Suprapubic skin (tissue), 4 donors: Measurements from ENCODE around the gene BDKRB2. TPM values are rescaled to one million over a fixed set of nuclear protein-coding genes. Genes with fewer than 3 reads are reported as not detected.

ENCODE experiments used
- DNase-seq, 2 donors: peaks; one replicate each; pipeline ENCODE4 v3.0.0-alpha.2; 2019; ENCODE audit warnings: low spot score in 2 of 2
- H3K27ac ChIP-seq: fragments of 200-600 bp; sonication (generic); one replicate; pipeline ENCODE4 v1.5.1; 2019
- H3K27me3 ChIP-seq: fragments of 200-600 bp; sonication (generic); one replicate; pipeline ENCODE4 v1.5.1; 2019
- H3K36me3 ChIP-seq: fragments of 200-600 bp; sonication (generic); one replicate; pipeline ENCODE4 v1.5.1; 2019
- H3K4me1 ChIP-seq: fragments of 200-600 bp; sonication (generic); one replicate; pipeline ENCODE4 v1.5.1; 2019
- H3K4me3 ChIP-seq: fragments of 200-600 bp; sonication (generic); one replicate; pipeline ENCODE4 v1.5.1; 2019; ENCODE audit warnings: mild to moderate bottlenecking
- H3K9me3 ChIP-seq: fragments of 200-600 bp; sonication (generic); one replicate; pipeline ENCODE4 v1.5.1; 2019
- EP300 ChIP-seq: sonication (generic); formaldehyde crosslinking; IDR thresholded peaks from one replicate; pipeline ENCODE4 v1.6.1; 2017; ENCODE audit warnings: antibody characterized with exemption
- POLR2A ChIP-seq, 2 donors: fragments of 450-650 bp; IDR thresholded peaks; one replicate each; pipeline ENCODE4 v1.6.1; 2017; ENCODE audit warnings: antibody characterized with exemption in 2 of 2, mild to moderate bottlenecking in 2 of 2, moderate library complexity in 2 of 2
- POLR2AphosphoS5 ChIP-seq, 3 donors: sonication (generic); formaldehyde crosslinking; IDR thresholded peaks; one replicate each; pipeline ENCODE4 v1.6.1; 2017; ENCODE audit warnings: antibody characterized with exemption in 3 of 3
- WGBS: methylation state at CpG from one replicate; pipeline ENCODE4 v1.1.5; 2018; 5-methylcytosine and 5-hydroxymethylcytosine counted together
- total RNA-seq, 4 donors: library from RNA; depleted of rRNA; stranded (reverse); fragments of >200 nt; gene quantifications; one replicate each; pipeline ENCODE4 v1.1.0, GENCODE V29; 2016
- TF ChIP-seq, protein P1 (sequence below), 2 donors: fragments of 200-600 bp in 1 of 2; fragments of 450-650 bp in 1 of 2; sonication (generic) in 1 of 2; IDR thresholded peaks; one replicate each; pipeline ENCODE4 v1.5.1; 2016 to 2019; ENCODE audit warnings: antibody characterized with exemption in 2 of 2, mild to moderate bottlenecking in 1 of 2, moderate library complexity in 1 of 2

The BDKRB2 gene
- total RNA-seq, 4 donors from 2014 or later: 9.7 to 17.9 (median 14.3) TPM

DNA sequence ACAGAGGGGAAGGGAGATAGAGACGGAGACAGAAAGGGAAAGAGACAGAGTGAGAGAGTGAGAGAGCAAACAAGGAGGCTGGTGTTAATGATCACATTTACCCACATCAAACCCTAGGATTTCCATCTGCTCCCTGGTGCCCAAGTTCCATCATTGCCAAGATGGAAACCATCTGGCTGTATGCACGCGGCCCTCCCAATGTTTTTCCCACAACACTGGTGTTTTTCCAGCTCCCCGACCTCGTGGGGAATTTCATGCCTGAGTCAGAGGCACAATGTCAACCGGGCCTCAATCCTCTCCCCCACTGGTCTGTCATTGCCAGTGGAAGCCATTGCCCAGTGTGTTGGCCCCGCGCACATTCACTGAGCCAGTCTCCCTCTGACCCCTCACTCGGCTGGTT is 19.9 kb upstream of the BDKRB2 start:
- Histone ChIP-seq H3K4me1 (no peaks in the 10 kb centered on the region), H3K27me3 (peaks cover 2% of the 10 kb centered on the region), H3K4me3 (no peak overlapping the region), H3K9me3 (no peaks in the 10 kb centered on the region), H3K36me3 (no peaks in the 10 kb centered on the region), H3K27ac (no peak overlapping the region)
- TF ChIP-seq, protein P1, sequence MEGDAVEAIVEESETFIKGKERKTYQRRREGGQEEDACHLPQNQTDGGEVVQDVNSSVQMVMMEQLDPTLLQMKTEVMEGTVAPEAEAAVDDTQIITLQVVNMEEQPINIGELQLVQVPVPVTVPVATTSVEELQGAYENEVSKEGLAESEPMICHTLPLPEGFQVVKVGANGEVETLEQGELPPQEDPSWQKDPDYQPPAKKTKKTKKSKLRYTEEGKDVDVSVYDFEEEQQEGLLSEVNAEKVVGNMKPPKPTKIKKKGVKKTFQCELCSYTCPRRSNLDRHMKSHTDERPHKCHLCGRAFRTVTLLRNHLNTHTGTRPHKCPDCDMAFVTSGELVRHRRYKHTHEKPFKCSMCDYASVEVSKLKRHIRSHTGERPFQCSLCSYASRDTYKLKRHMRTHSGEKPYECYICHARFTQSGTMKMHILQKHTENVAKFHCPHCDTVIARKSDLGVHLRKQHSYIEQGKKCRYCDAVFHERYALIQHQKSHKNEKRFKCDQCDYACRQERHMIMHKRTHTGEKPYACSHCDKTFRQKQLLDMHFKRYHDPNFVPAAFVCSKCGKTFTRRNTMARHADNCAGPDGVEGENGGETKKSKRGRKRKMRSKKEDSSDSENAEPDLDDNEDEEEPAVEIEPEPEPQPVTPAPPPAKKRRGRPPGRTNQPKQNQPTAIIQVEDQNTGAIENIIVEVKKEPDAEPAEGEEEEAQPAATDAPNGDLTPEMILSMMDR (IDR thresholded peaks at IDR 0.05): no peak
- TF ChIP-seq POLR2AphosphoS5 (IDR thresholded peaks at IDR 0.05) (no peak), EP300 (no peak), POLR2A (IDR thresholded peaks at IDR 0.05) (no peak)
- DNase-seq: no peak
- WGBS: 60% methylated on average over 9 of the region's 9 CpGs

DNA sequence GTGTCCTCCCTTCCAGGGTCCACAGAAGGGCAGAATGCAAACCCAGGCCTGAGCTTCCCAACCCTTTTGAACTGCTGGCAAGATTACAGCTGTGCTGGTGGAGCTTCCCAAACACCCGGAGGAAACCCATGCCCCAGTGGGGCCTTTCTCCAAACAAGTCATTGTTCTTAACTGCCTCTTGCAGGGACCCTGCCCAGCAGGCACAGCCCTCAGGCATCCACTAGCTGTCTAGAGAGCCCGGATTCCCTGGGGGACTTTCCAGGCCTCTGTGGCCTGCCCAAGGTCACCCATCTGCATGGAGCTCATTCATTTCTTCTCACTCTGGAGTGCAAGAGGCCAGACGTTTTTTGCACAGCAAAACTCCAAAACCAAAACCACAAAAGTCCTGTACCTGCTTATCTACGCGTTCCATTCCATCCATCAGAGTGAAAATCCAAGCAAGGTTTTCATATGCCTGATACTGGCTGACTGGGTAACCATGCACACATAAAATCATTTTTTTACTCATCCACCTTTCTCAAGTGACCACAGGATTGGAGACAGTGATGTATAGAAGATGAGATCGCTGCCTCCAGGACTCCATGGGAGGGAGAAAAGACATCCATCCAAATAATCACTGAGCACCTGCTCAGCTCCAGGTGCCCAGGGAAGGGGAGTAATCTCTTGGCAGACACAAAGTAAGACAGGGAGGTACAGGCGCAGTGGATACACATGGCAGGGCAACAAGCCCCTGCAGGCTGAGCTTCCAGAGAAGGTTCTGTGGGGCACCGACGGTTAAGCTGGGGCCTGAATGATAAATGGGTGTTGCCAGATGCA is 17.2 kb upstream of the BDKRB2 start:
- no peak for TF ChIP-seq POLR2AphosphoS5 (IDR thresholded peaks at IDR 0.05)
- no peak for TF ChIP-seq POLR2A (IDR thresholded peaks at IDR 0.05)
- TF ChIP-seq, protein P1 (IDR thresholded peaks at IDR 0.05): no peak
- TF ChIP-seq EP300: no peak
- H3K9me3 ChIP-seq: no peaks in the 10 kb centered on the region
- H3K36me3 ChIP-seq: no peaks in the 10 kb centered on the region
- WGBS: 60% methylated on average over 9 of the region's 9 CpGs
- H3K27me3 ChIP-seq: peaks cover 2% of the 10 kb centered on the region
- H3K4me3 ChIP-seq: no peak overlapping the region
- DNase-seq: no peak
- no peak overlapping the region for H3K27ac ChIP-seq
- no peaks in the 10 kb centered on the region for H3K4me1 ChIP-seq

GRCh38 chr14:96189281-96189711 is 15.3 kb upstream of the BDKRB2 start:
- whole genome bisulfite sequencing: 82% methylated on average over 11 of the region's 11 CpGs
- Histone ChIP-seq H3K4me1 (no peaks in the 10 kb centered on the region), H3K36me3 (no peaks in the 10 kb centered on the region), H3K27me3 (peaks cover 11% of the 10 kb centered on the region), H3K9me3 (no peaks in the 10 kb centered on the region), H3K27ac (no peak overlapping the region), H3K4me3 (no peak overlapping the region)
- DNase-seq: no peak
- no peak for TF ChIP-seq POLR2AphosphoS5 (IDR thresholded peaks at IDR 0.05)
- TF ChIP-seq, protein P1 (IDR thresholded peaks at IDR 0.05): no peak
- no peak for TF ChIP-seq POLR2A (IDR thresholded peaks at IDR 0.05)
- TF ChIP-seq EP300: no peak

DNA sequence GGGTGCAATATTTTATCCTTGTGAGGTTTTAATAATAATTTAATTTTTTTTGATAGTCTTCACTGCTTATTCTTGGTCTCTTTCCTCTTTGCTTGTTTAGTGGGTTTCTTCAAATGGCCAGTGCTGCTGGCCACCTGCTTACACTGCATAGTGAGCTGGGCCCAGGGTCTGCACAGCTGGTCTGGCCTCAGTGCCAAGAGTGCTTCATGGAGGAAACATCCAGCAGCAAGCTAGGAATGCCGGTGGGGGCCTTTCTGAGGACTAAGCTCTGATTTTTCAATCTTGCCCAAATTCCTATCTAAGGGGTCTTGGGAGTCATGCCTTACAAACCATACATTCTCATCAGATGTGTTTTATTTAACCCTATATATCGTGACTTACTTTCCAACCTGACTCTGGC is 13.3 kb upstream of the BDKRB2 start:
- H3K27ac ChIP-seq: no peak overlapping the region
- no peaks in the 10 kb centered on the region for H3K36me3 ChIP-seq
- no peaks in the 10 kb centered on the region for H3K9me3 ChIP-seq
- H3K4me1 ChIP-seq: no peaks in the 10 kb centered on the region
- peaks cover 11% of the 10 kb centered on the region for H3K27me3 ChIP-seq
- WGBS: 75% methylated on average over 2 of the region's 2 CpGs
- no peak for TF ChIP-seq EP300
- no peak for DNase-seq
- H3K4me3 ChIP-seq: no peak overlapping the region

DNA sequence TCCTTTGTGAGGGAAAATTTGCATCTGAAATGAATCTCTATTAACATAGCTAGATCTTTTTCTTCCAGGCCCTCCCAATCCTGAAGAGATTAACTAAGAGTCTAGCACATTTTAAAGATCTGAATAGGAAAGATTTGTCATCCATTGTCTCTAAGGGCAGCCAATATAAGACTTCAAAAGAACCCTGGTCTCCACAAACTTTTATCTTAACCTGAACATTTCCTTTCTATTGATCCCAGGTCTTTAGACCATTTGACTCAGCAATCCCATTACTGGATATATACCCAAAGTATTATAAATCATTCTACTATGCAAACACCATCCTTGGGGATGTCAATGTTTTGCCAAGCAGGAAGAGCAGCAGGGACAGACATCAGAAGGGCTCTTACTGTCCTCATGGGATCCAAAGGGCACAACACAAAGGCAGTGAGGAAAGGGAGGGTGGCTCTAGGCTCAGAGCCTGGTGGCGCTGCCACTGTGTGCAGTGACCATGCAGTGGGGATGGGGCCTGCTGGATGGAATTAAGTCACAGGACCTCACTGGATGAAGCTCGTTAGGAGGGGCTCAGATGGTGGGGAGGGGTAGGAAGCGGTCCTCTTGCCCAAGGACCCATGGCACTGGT is 12.7 kb upstream of the BDKRB2 start:
- H3K36me3 ChIP-seq: no peaks in the 10 kb centered on the region
- no peaks in the 10 kb centered on the region for H3K9me3 ChIP-seq
- 85% methylated on average over 3 of the region's 3 CpGs for WGBS
- no peak overlapping the region for H3K4me3 ChIP-seq
- TF ChIP-seq POLR2A (IDR thresholded peaks at IDR 0.05) (no peak), POLR2AphosphoS5 (IDR thresholded peaks at IDR 0.05) (no peak), EP300 (no peak)
- TF ChIP-seq, protein P1 (IDR thresholded peaks at IDR 0.05): no peak
- peaks cover 11% of the 10 kb centered on the region for H3K27me3 ChIP-seq
- no peak overlapping the region for H3K27ac ChIP-seq
- H3K4me1 ChIP-seq: no peaks in the 10 kb centered on the region
- DNase-seq: no peak
